ENCODE results near the gene SMCO2.

Gene SMCO2

GRCh38 chr12:27517961-27518665 lies 71.6 kb downstream of the SMCO2 start:
- Histone ChIP-seq H4K20me1 (ENCODE audit: low read depth, low read length) (no peaks in the 10 kb centered on the region), H3K27ac (ENCODE audit: low read depth, low read length) (no peak overlapping the region), H3K4me3 (ENCODE audit: insufficient read depth, low read length, poor library complexity, severe bottlenecking) (no peak overlapping the region), H3K79me2 (ENCODE audit: insufficient read depth, low read length) (no peaks in the 10 kb centered on the region), H3F3A (ENCODE audit: insufficient read depth) (no peaks in the 10 kb centered on the region), H3K9me3 (ENCODE audit: insufficient read depth, low read length) (no peaks in the 10 kb centered on the region), H3K27me3 (ENCODE audit: low read length) (no peaks in the 10 kb centered on the region), H3K9me2 (replicated peaks; ENCODE audit: insufficient read depth, low read length) (no peaks in the 10 kb centered on the region), H2AFZ (ENCODE audit: low read depth, low read length, severe bottlenecking) (no peak overlapping the region), H3K9ac (ENCODE audit: low read length) (no peak overlapping the region), H3K4me2 (ENCODE audit: low read depth, low read length, poor library complexity, severe bottlenecking) (no peak overlapping the region), H3K36me3 (ENCODE audit: low read length) (no peaks in the 10 kb centered on the region)
- TF ChIP-seq CTCF (IDR thresholded peaks at IDR 0.05; ENCODE audit: insufficient read depth, low read length, poor library complexity, severe bottlenecking) (no peak), EZH2phosphoT487 (conservative IDR thresholded peaks at IDR 0.05; ENCODE audit: low read length) (no peak)

DNA sequence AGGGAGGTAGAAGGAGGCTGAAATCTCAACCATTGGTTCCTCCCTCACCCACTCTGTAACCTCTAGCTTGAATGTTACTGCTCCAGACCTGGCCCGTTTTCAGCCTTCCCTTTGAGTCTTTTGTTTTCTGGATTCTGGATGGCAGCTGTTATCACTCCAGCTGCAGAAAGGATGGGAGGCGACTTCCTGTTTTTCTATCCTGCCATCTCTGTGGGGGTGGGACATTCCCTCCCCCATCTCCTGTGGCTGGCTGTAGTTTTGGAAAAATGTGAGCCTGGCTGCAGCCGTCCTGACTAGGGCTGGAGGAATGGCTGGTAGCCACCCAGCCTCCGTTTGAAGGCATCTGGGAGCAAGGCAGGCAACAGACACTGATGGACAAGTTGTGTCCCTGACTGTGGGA lies 74.5 kb downstream of the SMCO2 start:
- Histone ChIP-seq H3K27ac (ENCODE audit: low read depth, low read length) (no peak overlapping the region), H3K9me2 (replicated peaks; ENCODE audit: insufficient read depth, low read length) (no peaks in the 10 kb centered on the region), H3F3A (ENCODE audit: insufficient read depth) (no peaks in the 10 kb centered on the region), H3K27me3 (ENCODE audit: low read length) (no peaks in the 10 kb centered on the region), H2AFZ (ENCODE audit: low read depth, low read length, severe bottlenecking) (no peak overlapping the region), H4K20me1 (ENCODE audit: low read depth, low read length) (no peaks in the 10 kb centered on the region), H3K36me3 (ENCODE audit: low read length) (no peaks in the 10 kb centered on the region), H3K9ac (ENCODE audit: low read length) (no peak overlapping the region), H3K9me3 (ENCODE audit: insufficient read depth, low read length) (no peaks in the 10 kb centered on the region), H3K4me3 (ENCODE audit: insufficient read depth, low read length, poor library complexity, severe bottlenecking) (no peak overlapping the region), H3K4me2 (ENCODE audit: low read depth, low read length, poor library complexity, severe bottlenecking) (no peak overlapping the region), H3K79me2 (ENCODE audit: insufficient read depth, low read length) (no peaks in the 10 kb centered on the region)
- TF ChIP-seq CTCF (IDR thresholded peaks at IDR 0.05; ENCODE audit: insufficient read depth, low read length, poor library complexity, severe bottlenecking) (no peak), EZH2phosphoT487 (conservative IDR thresholded peaks at IDR 0.05; ENCODE audit: low read length) (no peak)

GRCh38 chr12:27521981-27522380 lies 75.4 kb downstream of the SMCO2 start:
- Histone ChIP-seq H4K20me1 (ENCODE audit: low read depth, low read length) (no peaks in the 10 kb centered on the region), H3K36me3 (ENCODE audit: low read length) (no peaks in the 10 kb centered on the region), H3K27me3 (ENCODE audit: low read length) (no peaks in the 10 kb centered on the region), H3K27ac (ENCODE audit: low read depth, low read length) (no peak overlapping the region), H3K4me3 (ENCODE audit: insufficient read depth, low read length, poor library complexity, severe bottlenecking) (no peak overlapping the region), H3K9me3 (ENCODE audit: insufficient read depth, low read length) (no peaks in the 10 kb centered on the region), H3K9me2 (replicated peaks; ENCODE audit: insufficient read depth, low read length) (no peaks in the 10 kb centered on the region), H3K79me2 (ENCODE audit: insufficient read depth, low read length) (no peaks in the 10 kb centered on the region), H3K9ac (ENCODE audit: low read length) (no peak overlapping the region), H3F3A (ENCODE audit: insufficient read depth) (no peaks in the 10 kb centered on the region), H3K4me2 (ENCODE audit: low read depth, low read length, poor library complexity, severe bottlenecking) (no peak overlapping the region), H2AFZ (ENCODE audit: low read depth, low read length, severe bottlenecking) (no peak overlapping the region)
- TF ChIP-seq CTCF (IDR thresholded peaks at IDR 0.05; ENCODE audit: insufficient read depth, low read length, poor library complexity, severe bottlenecking) (no peak), EZH2phosphoT487 (conservative IDR thresholded peaks at IDR 0.05; ENCODE audit: low read length) (no peak)
